Measurements from ENCODE around the gene SIPA1.

The SIPA1 gene

GRCh38 chr11:65596520-65596919 is 41.4 kb upstream of the SIPA1 start:
- TF ChIP-seq GATA2 (IDR thresholded peaks at IDR 0.05; ENCODE audit: low read depth, low read length) (no peak), GATA3 (IDR thresholded peaks at IDR 0.05; ENCODE audit: low read depth, low read length) (no peak)

- no peak for TF ChIP-seq GATA3 (IDR thresholded peaks at IDR 0.05; ENCODE audit: low read depth, low read length)
- TF ChIP-seq GATA2 (IDR thresholded peaks at IDR 0.05; ENCODE audit: low read depth, low read length): no peak
Measured at GRCh38 chr11:65598258-65598699, 39.6 kb upstream of the SIPA1 start.

GRCh38 chr11:65599216-65599954 is 38.5 kb upstream of the SIPA1 start:
- TF ChIP-seq GATA3 (IDR thresholded peaks at IDR 0.05; ENCODE audit: low read depth, low read length) (no peak), GATA2 (IDR thresholded peaks at IDR 0.05; ENCODE audit: low read depth, low read length) (no peak)

- TF ChIP-seq GATA3 (IDR thresholded peaks at IDR 0.05; ENCODE audit: low read depth, low read length): no peak
- no peak for TF ChIP-seq GATA2 (IDR thresholded peaks at IDR 0.05; ENCODE audit: low read depth, low read length)
Measured at GRCh38 chr11:65599955-65600246, 38.0 kb upstream of the SIPA1 start.

GRCh38 chr11:65604258-65604657 is 33.6 kb upstream of the SIPA1 start:
- TF ChIP-seq GATA3 (IDR thresholded peaks at IDR 0.05; ENCODE audit: low read depth, low read length): no peak
- no peak for TF ChIP-seq GATA2 (IDR thresholded peaks at IDR 0.05; ENCODE audit: low read depth, low read length)

- no peak for TF ChIP-seq GATA3 (IDR thresholded peaks at IDR 0.05; ENCODE audit: low read depth, low read length)
- TF ChIP-seq GATA2 (IDR thresholded peaks at IDR 0.05; ENCODE audit: low read depth, low read length): no peak
Measured at GRCh38 chr11:65606876-65607613, 30.9 kb upstream of the SIPA1 start.

- no peak for TF ChIP-seq GATA3 (IDR thresholded peaks at IDR 0.05; ENCODE audit: low read depth, low read length)
- TF ChIP-seq GATA2 (IDR thresholded peaks at IDR 0.05; ENCODE audit: low read depth, low read length): no peak
Measured at GRCh38 chr11:65607614-65608426, 30.1 kb upstream of the SIPA1 start.

- TF ChIP-seq GATA2 (IDR thresholded peaks at IDR 0.05; ENCODE audit: low read depth, low read length): no peak
- TF ChIP-seq GATA3 (IDR thresholded peaks at IDR 0.05; ENCODE audit: low read depth, low read length): no peak
Measured at GRCh38 chr11:65609229-65609628, 28.7 kb upstream of the SIPA1 start.

GRCh38 chr11:65609665-65610064 is 28.2 kb upstream of the SIPA1 start:
- no peak for TF ChIP-seq GATA2 (IDR thresholded peaks at IDR 0.05; ENCODE audit: low read depth, low read length)
- no peak for TF ChIP-seq GATA3 (IDR thresholded peaks at IDR 0.05; ENCODE audit: low read depth, low read length)

- TF ChIP-seq GATA2 (IDR thresholded peaks at IDR 0.05; ENCODE audit: low read depth, low read length) (no peak), GATA3 (IDR thresholded peaks at IDR 0.05; ENCODE audit: low read depth, low read length) (no peak)
Measured at GRCh38 chr11:65610404-65610803, 27.5 kb upstream of the SIPA1 start.

- TF ChIP-seq GATA3 (IDR thresholded peaks at IDR 0.05; ENCODE audit: low read depth, low read length): no peak
Measured at GRCh38 chr11:65611028-65611757, 26.7 kb upstream of the SIPA1 start.

GRCh38 chr11:65611758-65612603 is 25.9 kb upstream of the SIPA1 start:
- no peak for TF ChIP-seq GATA3 (IDR thresholded peaks at IDR 0.05; ENCODE audit: low read depth, low read length)
- TF ChIP-seq GATA2 (IDR thresholded peaks at IDR 0.05; ENCODE audit: low read depth, low read length): no peak

- no peak for TF ChIP-seq GATA3 (IDR thresholded peaks at IDR 0.05; ENCODE audit: low read depth, low read length)
- no peak for TF ChIP-seq GATA2 (IDR thresholded peaks at IDR 0.05; ENCODE audit: low read depth, low read length)
Measured at GRCh38 chr11:65612691-65613090, 25.2 kb upstream of the SIPA1 start.
